Middle frontal gyrus (tissue), 1 donor: ENCODE results near the gene KRTAP9-3.
"Not testable (repeated sequence)": the region's sequence is repeated elsewhere in the genome, so short reads cannot be mapped to it uniquely, and the experiment has no call there.

Source experiments
- DNase-seq: peaks from one replicate; pipeline ENCODE4 v3.0.0-alpha.2; 2015; ENCODE audit warnings: low spot score; ENCODE audit errors: extremely low spot score

Gene KRTAP9-3, protein sequence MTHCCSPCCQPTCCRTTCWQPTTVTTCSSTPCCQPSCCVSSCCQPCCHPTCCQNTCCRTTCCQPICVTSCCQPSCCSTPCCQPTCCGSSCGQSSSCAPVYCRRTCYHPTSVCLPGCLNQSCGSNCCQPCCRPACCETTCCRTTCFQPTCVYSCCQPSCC

DNA sequence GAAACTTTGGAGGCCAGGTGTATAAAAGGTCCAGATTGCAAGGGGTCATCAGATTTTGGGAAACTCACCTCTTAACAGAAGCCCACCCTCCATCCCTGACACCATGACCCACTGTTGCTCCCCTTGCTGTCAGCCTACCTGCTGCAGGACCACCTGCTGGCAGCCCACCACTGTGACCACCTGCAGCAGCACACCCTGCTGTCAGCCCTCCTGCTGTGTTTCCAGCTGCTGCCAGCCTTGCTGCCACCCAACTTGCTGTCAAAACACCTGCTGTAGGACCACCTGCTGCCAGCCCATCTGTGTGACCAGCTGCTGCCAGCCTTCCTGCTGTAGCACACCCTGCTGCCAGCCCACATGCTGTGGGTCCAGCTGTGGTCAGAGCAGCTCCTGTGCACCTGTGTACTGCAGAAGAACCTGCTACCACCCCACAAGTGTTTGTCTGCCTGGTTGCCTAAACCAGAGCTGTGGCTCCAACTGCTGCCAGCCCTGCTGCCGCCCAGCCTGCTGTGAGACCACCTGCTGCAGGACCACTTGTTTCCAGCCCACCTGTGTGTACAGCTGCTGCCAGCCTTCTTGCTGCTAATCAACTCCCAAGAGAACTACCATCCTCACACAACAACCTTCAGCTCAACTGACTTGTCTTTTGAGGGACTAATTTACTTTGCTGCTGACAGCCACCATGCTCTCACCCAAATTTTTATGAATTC is at the start of gene KRTAP9-3:
TSS of gene KRTAP9-3 (plus strand) at position 51 of the 707 bp plus-strand sequence. CDS start at position 104, 53 bp downstream.
- DNase-seq = not testable (repeated sequence)

DNA sequence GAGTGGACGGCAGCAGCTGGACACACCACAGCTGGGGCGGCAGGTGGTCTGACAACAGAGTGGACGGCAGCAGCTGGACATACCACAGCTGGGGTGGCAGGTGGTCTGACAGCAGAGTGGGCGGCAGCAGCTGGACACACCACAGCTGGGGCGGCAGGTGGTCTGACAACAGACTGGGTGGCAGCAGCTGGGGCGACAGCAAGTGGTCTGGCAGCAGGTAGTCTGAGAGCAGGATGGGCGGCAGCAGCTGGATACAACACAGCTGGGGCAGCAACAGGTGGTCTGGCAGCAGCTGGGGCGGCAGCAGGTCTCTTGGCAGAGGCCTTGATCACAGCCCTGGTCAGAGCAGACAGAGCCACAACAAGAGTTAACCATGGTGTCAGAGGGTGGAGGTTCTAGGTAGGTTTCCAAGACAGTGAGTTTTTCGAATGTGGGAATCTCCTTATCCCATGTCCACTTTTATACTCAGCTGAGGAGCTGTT is 47.7 kb upstream of the KRTAP9-3 start, which contains the start of gene KRTAP4-1:
TSS of gene KRTAP4-1 (minus strand) at position 432 of the 482 bp plus-strand sequence. CDS start at position 375, 57 bp downstream.
- no peak for DNase-seq

DNA sequence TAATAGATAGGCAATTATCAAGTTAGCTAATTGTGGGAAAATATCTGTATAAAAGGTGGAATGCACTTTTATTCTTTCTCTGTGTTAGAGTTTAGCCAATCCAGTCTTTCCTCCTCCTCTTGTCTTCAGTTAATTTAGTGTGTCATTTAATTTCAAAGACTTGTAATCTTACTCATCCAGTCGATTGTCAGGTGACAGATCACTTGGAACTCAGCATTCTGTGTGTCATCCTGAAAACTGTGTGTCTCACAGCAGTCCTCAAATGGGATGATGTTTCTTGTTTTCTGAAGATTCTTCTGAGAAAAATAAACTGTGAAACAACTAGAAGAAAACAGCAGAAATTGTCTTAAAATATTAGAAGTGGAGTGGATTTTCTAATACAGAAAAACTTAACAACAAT is 47.2 kb upstream of the KRTAP9-3 start:
- no peak for DNase-seq

DNA sequence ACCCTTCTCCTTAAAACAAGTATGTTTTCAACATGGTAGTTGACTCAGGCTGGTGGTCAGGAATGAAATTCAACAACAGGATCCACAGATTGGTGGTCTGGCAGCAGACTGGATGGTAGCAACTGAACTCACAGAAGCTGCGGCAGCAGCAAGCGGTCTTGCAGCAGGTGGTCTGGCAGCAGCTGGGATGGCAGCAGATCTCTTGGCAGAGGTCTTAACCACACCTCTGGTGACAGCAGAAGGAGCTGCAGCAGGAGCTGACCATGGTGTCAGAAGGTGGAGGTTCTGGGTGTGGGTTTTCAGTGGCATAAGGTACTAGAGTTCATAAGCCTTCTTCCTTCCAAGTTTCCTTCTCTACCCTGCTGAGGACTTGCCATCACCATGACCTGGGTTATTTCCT is 45.4 kb upstream of the KRTAP9-3 start:
- DNase-seq = no peak

DNA sequence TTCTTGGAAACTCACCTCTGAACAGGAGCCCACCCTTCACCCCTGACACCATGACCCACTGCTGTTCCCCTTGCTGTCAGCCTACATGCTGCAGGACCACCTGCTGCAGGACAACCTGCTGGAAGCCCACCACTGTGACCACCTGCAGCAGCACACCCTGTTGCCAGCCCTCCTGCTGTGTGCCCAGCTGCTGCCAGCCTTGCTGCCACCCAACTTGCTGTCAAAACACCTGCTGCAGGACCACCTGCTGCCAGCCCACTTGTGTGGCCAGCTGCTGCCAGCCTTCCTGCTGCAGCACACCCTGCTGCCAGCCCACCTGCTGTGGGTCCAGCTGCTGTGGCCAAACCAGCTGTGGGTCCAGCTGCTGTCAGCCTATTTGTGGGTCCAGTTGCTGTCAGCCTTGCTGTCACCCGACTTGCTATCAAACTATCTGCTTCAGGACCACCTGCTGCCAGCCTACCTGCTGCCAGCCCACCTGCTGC is 42.4 kb upstream of the KRTAP9-3 start, which contains the start of gene KRTAP9-1:
TSS of gene KRTAP9-1 (plus strand) at position 51 of the 482 bp plus-strand sequence. CDS start at position 51, 0 bp downstream.
- DNase-seq = not testable (repeated sequence)

DNA sequence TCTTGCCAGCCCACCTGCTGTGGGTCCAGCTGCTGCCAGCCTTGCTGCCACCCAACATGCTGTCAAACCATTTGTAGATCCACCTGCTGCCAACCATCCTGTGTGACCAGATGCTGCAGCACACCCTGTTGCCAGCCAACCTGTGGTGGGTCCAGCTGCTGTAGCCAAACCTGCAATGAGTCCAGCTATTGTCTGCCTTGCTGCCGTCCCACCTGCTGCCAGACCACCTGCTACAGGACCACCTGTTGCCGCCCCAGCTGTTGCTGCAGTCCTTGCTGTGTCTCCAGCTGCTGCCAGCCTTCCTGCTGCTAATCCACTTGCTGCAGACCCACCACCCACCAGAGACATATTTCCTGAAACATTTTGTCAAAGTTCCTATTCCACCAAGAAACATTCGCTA is 41.9 kb upstream of the KRTAP9-3 start:
- DNase-seq = no peak

DNA sequence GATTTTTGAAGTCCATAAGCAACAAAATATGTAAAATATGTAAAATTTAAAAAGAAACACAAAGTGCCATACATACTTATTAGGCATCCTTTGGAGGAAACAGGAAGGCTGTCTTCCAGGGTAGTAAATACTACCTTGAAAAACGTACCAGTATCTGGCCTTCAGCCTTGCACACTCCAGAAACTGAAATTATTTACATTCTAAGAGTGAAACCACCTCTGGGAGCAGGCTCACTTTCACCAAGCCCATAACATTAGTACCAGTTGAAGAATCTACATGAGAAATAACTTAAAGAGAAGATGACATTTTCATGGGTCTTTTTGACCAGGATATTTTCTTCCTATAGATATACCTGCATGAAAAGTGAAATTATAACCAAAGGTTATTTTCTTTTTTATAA is 36.2 kb upstream of the KRTAP9-3 start:
- no peak for DNase-seq

DNA sequence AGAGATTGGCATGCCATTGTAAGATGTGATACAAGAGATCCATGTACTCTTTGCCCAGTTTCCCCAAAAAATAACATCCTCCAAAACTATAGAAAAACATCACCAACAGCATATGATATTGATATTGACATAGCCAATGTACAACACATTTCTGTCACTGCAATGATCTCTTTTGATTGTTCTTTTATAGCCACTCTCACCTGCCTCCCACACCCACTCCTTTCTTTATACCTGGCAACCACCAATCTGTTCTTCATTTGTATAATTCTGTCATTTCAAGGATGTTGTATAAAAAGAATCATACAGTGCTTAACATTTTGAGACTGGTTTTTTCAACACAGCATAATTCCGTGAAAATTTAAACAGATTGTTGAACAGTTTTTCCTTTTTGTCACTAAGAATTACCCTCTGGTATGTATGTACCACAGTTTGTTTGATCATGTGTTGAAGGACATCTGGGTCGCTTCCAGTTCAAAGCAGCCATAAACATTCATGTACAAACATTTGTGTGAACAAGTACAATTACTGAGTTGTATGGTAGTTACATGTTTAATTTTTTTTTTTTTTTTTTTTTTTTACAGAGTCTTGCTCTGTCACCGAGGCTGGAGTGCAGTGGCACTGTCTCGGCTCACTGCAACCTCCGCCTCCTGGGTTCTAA is 32.7 kb upstream of the KRTAP9-3 start:
- no peak for DNase-seq

DNA sequence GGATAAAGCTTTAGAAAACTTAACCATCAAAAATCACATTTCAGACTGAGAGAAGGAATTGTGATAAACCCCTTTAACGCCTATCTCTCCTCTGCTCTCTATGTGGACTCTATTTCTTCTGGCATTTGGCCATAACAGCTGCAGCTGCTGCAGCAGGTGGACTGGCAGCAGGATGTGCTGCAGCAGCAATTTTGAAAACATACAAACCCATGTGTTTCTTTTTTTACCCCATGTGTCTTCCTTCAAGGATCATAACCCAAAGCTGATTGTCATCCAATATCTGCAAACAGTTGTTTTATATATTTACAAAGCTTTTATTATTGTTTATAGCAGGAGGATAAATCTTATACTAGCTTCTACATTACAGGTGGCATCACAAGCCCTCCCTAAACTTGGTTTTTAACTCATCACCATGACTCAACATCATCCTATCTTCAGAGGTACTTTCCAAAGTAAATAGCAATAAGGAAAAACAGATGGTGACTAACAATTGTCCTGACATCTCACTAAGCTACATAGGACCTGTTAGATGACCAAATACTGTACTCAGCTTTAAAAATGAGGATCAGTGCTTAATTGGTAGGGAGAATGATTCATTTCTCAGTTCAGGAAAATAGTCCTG is 20.3 kb upstream of the KRTAP9-3 start:
- no peak for DNase-seq

DNA sequence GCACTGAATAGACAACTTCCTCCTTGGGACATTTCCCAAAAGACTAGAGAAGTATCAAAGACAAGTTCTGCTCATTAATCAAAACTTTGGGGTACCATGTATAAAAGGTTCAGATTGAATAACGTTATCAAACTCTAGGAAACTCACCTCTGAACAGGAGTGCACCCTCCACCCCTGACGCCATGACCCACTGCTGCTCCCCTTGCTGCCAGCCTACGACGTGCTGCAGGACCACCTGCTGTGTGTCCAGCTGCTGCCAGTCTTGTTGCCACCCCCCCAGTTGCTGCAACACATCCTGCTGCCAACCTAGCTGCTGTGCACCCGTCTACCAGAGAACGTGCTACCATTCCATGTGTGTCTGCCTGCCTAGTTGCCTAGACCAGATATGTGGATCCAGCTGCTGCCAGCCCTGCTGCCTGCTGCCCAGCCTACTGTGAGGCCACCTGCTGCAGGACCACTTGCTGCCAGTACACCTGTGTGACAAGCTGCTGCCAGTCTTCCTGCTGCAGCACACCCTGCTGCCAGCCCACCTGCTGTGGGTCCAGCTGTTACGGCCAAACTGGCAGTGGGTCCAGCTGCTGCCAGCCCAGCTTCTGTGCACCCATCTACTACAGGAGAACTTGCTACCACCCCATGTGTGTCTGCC is 19.6 kb upstream of the KRTAP9-3 start:
- DNase-seq = no peak

DNA sequence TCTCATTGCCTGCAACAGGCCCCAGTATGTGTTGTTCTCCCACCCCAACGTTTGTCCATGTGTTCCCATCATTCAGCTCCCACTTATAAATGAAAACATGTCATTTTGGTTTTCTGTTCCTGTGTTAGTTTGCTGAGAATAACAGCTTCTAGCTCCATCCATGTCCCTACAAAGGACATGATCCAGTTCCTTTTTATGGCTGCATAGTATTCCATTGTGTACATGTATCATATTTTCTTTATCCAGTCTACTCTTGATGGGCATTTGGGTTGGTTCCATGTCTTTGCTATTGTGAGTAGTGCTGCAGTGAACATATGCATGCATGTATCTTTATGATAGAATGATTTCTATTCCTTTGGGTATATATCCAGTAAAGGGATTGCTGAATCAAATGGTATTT is 16.6 kb upstream of the KRTAP9-3 start:
- DNase-seq = no peak

DNA sequence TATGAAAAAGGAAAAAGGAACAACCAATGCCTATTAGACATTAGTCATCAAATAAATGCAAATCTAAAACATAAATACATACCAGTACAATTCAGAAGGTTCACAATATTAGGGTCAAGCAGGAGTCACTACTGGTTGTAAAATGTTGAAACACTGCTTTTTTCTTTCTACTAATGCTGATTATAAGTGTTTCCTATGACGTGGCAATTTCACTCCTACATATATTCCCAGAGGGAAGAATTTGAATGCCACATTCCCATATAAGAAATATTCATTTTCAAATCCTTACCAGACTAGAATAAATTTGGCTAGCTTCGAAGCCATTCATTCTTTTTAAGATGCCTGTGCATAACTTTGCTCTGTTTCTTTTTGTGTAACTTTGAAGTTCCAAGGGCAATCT is 8.4 kb upstream of the KRTAP9-3 start:
- DNase-seq = no peak

DNA sequence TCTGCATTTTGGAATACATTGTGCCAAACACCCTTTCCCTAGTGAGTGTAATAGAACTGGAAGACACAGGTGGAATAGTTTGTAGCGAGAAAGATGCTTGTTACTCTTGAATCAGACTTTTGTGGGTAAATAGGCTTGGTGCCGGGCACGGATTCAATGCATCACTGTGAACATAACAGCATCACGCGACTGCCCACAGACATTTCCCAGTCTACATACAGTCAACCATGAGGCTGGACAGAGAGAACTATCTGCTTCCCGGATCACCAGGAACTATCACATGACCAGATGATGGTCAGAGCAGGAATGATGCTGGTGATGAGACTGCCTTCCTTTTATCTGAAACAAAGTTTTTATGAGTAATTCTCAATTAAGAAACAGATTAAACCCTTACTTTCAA is 6.2 kb upstream of the KRTAP9-3 start:
- no peak for DNase-seq

DNA sequence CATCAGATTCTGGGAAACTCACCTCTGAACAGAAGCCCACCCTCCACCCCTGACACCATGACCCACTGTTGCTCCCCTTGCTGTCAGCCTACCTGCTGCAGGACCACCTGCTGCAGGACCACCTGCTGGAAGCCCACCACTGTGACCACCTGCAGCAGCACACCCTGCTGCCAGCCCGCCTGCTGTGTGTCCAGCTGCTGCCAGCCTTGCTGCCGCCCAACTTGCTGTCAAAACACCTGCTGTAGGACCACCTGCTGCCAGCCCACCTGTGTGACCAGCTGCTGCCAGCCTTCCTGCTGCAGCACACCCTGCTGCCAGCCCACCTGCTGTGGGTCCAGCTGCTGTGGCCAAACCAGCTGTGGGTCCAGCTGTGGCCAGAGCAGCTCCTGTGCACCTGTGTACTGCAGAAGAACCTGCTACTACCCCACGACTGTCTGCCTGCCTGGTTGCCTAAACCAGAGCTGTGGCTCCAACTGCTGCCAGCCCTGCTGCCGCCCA is 5.6 kb upstream of the KRTAP9-3 start, which contains the start of gene KRTAP9-2:
TSS of gene KRTAP9-2 (plus strand) at position 51 of the 498 bp plus-strand sequence. CDS start at position 58, 7 bp downstream.
- not testable (repeated sequence) for DNase-seq

DNA sequence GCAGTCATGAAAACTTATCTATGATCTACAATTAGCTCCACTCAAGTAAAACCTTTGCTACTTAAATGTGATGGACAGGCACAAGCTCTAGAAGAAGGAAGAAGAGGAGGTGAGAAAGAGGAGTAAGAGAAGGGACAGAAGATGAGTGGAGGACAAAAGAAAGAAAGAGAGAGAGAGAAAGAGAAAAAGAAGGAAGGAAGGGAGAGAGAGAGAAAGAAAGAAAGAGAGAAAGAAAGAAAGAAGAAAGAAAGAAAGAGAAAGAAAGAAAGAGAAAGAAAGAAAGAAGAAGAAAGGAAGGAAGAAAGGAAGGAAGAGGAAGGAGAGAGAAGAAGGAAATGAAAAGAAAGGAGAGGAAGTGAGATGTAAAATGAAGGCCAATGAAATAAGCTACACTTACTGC is 2.2 kb upstream of the KRTAP9-3 start:
- no peak for DNase-seq

DNA sequence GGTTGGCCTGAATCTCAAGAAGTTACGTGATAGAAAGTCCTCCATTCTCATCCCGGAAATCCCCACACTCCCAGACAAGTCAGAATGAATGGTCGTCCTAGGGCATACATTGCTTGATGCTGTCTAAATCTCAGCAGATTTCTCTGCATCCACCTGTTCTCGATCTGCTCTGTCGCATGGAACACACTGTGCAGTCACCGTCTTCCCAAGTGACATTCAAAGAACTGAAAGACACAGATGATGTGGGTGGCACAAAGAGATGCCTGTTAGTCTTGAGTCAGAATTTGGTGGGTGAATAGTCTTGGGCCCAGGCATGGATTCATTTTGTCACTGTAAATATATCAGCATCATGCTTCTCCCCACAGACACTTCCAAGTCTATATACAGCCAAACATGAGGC is 518 bp upstream of the KRTAP9-3 start:
- DNase-seq = no peak

DNA sequence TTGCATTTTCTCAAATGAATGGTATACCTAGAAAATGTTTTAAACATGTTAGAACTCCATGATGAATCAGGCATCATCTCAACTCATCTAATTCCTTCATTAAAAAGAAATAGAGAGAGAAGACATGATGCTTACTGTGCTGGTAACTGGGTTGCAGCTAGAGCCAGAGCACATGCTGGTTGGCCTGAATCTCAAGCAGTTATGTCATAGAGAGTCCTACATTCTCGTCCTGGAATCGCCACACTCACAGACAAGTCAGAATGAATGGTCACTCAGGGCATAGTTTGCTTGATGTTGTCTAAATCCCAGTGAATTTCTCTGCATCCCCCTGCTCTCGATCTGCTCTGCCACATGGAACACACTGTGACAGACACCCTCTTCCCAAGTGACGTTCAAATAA is 4.9 kb downstream of the KRTAP9-3 start:
- DNase-seq = not testable (repeated sequence)

DNA sequence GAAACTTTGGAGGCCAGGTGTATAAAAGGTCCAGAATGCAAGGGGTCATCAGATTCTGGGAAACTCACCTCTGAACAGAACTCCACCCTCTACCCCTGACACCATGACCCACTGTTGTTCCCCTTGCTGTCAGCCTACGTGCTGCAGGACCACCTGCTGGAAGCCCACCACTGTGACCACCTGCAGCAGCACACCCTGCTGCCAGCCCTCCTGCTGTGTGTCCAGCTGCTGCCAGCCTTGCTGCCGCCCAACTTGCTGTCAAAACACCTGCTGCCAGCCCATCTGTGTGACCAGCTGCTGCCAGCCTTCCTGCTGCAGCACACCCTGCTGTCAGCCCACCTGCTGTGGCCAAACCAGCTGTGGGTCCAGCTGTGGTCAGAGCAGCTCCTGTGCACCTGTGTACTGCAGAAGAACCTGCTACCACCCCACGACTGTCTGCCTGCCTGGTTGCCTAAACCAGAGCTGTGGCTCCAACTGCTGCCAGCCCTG is 5.7 kb downstream of the KRTAP9-3 start, which contains the start of gene KRTAP9-8:
TSS of gene KRTAP9-8 (plus strand) at position 51 of the 489 bp plus-strand sequence. CDS start at position 104, 53 bp downstream.
- DNase-seq = not testable (repeated sequence)

DNA sequence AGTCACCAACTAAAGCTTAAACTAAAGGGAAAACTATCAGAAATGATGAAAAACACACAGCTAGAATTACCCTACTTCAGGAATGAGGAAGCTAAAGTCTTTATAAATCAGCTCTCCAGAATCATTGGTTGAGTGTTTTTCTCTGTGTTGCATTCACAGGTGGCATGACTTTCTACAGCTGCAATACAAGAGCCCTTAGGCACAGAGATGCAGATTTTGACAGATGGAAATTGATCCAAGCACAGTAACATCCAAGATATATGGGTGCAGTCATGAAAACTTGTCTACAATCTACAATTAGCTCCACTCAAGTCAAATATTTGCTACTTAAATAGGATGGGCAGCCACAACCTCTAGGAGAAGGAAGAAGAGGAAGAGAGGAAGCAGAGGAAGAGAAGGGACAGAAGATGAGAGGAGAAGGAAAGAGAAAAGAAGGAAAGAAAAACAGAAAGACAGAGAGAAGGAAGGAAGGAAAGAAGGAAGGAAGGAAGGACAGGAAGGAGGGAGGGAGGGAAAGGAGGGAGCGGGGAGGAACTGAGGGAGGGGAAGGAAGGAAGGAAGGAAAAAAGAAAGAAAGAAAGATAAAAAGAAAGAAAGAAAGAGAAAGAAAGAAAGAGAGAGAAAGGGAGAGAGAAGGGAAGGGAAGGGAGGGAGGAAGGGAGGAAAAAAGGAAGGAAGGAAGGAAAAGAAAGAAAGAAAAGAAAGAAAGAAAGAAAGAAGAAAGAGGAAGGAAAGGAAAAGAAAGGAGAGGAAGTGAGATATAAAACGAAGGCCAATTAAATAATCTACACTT is 14.9 kb downstream of the KRTAP9-3 start:
- DNase-seq = not testable (repeated sequence)
